ENCODE measurements around the gene MAP9. TPM values are rescaled to one million over a fixed set of nuclear protein-coding genes. Genes with fewer than 3 reads are reported as not detected.
"Not testable (repeated sequence)": the region's sequence is repeated elsewhere in the genome, so short reads cannot be mapped to it uniquely, and the experiment has no call there.

Gene MAP9
- total RNA-seq, 2 experiments from 2014 or later: 4.5 to 5.3 TPM

DNA sequence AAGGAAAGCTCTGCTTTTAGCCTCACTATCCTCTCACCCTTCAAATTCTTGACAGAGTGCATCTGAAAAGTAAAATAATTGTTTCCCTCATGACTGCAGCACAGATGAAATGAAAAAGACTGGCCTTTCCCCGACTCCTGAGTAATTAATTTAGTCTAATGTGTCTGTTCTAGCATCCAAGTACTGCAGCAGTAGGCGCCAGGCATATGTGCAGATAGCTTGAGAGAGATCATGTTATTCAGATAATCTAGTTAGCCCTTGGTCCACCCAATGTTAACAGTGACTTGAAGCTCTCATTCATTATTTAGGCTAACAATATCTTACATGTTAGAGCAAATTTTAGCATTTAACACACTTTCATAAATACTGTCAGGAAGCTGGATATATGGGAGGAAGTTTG is 54.0 kb downstream of the MAP9 start:
- CTCF ChIA-PET: no interaction called here
- Mint-ChIP-seq H3K9me3 (ENCODE audit: low read depth) (no peaks in the 10 kb centered on the region), H3K4me1 (no peaks in the 10 kb centered on the region), H3K27me3 (no peaks in the 10 kb centered on the region), H3K36me3 (no peaks in the 10 kb centered on the region), H3K27ac (no peak overlapping the region), H3K4me3 (no peak overlapping the region)
- ATAC-seq (no peak), DNase-seq (no peak)

DNA sequence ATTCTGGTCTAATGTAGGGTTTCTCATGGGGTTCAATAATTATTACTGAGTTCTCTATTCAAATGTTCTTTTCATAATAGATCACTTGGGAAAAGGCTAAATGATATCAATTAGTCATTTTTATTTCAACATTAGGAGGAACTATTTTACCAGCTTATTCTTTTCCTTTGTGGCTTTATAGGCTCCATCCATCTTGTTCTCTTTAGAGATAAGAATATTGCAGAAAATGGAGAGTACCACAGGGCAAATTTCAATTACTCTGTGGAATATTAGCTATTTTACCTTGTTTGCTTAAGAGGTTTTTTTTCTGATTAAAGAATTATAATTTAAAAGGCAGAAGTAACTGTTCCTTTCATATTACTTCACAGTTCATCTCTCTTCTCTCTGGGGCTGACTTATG is 55.8 kb downstream of the MAP9 start:
- Mint-ChIP-seq H3K4me3 (no peak overlapping the region), H3K9me3 (ENCODE audit: low read depth) (no peaks in the 10 kb centered on the region), H3K27ac (no peak overlapping the region), H3K36me3 (no peaks in the 10 kb centered on the region), H3K4me1 (no peaks in the 10 kb centered on the region), H3K27me3 (no peaks in the 10 kb centered on the region)
- DNase-seq (no peak), ATAC-seq (no peak)
- CTCF ChIA-PET: no interaction called here

DNA sequence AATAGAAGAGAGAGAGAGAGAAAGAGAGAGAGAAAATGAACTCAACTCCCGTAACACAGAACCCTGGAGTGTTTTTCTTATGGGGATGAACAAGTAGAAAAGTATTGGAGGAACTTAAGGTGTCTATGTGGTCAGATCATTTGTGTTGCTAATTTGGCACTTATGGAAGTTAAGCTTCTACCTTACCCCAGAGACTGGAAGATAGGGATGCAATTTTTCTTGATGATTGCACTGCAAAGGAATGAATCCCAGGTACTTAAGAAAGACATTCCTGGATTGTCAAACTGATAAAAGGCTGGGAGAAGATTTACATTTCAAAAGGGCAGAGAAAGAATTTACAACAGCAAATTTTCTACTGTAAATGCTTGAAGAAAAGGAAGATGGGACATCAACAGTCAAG is 57.2 kb downstream of the MAP9 start:
- no peak overlapping the region for H3K4me3 Mint-ChIP-seq
- H3K27me3 Mint-ChIP-seq: no peaks in the 10 kb centered on the region
- no peak for ATAC-seq
- H3K27ac Mint-ChIP-seq: no peak overlapping the region
- no peaks in the 10 kb centered on the region for H3K36me3 Mint-ChIP-seq
- H3K9me3 Mint-ChIP-seq (ENCODE audit: low read depth): no peaks in the 10 kb centered on the region
- CTCF ChIA-PET: no interaction called here
- H3K4me1 Mint-ChIP-seq: no peaks in the 10 kb centered on the region
- DNase-seq: no peak

DNA sequence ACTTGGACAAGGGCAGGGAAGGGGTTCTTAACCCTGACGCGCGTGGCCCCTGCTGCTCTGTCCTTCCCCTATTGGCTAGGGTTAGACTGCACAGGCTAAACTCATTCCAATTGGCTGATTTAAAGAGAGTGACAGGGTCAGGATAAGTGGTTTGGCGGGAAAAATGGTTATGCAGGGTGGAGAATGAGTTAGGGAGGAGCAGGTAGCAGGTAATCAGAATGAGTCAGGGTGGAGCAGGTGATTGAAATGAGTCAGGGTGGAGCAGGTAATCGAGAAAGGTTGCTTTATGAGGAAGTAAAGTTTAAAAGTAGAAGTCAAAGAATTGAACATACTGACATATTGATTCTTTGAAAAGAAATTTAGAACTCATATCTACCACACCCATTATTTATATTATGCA is 64.7 kb downstream of the MAP9 start:
- H3K36me3 Mint-ChIP-seq; H3K9me3 Mint-ChIP-seq (ENCODE audit: low read depth); DNase-seq; ATAC-seq; H3K4me3 Mint-ChIP-seq; CTCF ChIA-PET; H3K27me3 Mint-ChIP-seq; H3K27ac Mint-ChIP-seq; H3K4me1 Mint-ChIP-seq: not testable (repeated sequence)

DNA sequence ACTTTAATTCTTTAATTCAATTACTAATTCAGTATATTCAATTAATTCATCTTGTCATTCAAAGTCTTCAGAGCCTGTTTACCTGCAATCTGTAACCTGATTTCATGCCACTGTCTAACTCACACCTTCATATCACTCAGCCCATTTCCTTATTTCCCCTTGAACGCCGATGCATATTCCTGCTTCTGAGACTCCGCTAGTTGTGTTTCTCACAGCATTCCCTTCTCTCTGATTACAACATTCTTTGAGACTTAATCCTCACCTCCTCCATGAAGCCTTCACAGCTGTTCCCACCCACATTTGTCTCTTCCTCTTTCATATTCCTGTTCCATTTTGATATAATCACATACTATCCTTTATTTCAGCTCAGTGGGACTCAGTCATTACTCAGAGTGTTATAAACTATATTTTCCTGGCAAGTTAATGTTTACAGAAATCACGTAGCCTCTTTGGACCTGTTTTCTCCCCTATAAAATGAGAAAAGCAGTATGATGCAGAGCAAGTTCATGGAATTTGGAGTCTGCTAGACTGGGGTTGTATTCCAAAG is 69.0 kb downstream of the MAP9 start:
- DNase-seq (no peak), ATAC-seq (no peak)
- Mint-ChIP-seq H3K9me3 (ENCODE audit: low read depth) (no peaks in the 10 kb centered on the region), H3K4me3 (no peak overlapping the region), H3K4me1 (no peaks in the 10 kb centered on the region), H3K36me3 (no peaks in the 10 kb centered on the region), H3K27ac (no peak overlapping the region), H3K27me3 (no peaks in the 10 kb centered on the region)
- CTCF ChIA-PET: no interaction called here

DNA sequence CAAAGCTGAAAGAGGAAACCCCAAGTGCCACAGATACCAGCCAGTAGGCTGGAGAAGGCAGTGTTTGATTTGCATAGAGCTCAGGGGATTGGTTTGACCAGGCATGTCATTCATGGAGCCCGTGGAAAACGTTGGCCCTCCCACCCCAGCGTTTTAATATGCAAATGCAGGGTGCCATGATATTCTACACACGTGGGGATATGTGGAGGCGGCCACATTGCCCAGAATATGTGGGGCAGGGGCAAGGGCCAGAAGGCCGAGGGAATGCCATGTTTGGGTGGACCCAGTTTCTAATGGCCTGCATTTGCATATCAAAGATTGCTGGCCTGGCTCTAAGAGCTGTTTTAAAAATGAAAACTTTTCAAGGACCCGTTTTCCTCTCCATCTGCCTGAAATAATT is 71.1 kb downstream of the MAP9 start:
- DNase-seq (no peak), ATAC-seq (no peak)
- Mint-ChIP-seq H3K27me3 (no peaks in the 10 kb centered on the region), H3K36me3 (no peaks in the 10 kb centered on the region), H3K9me3 (ENCODE audit: low read depth) (no peaks in the 10 kb centered on the region), H3K4me3 (no peak overlapping the region), H3K27ac (no peak overlapping the region), H3K4me1 (no peaks in the 10 kb centered on the region)
- CTCF ChIA-PET: no interaction called here

DNA sequence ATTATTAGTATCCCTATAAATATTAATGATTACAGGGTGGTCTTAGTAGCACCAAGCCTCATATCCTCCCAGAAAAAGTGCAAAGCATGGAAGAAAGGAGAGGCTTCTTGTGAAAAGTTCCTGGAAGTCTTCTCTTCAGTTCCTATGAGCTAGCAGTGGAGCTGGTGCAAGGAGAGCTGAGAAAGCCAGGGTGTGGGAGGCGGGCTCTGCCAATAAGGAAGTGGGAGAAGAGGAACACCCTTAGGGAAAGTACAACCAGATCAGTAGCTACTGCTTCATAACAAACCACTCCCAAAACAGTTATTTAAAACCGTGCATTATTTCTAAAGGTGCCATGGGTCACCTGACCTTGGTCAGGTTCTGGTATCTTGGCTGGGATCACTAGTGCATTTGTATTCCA is 72.4 kb downstream of the MAP9 start:
- no peak for ATAC-seq

DNA sequence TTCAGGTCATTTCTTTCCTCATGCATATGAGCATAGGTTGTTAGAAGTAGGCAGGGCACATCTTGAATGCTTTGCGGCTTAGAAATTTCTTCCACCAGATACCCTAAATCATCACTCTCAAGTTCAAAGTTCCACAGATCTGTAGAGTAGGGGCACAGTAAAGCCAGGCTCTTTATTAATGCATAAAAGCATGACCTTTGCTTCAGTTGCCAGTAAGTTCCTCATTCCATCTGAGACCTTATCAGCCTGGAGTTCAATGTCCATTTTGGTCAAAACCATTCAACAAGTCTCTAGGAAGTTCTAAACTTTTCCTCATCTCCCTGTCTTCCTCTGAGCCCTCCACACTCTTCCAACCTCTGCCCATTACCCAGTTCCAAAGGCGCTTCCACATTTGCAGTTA is 77.7 kb downstream of the MAP9 start:
- no peaks in the 10 kb centered on the region for H3K4me1 Mint-ChIP-seq
- no peaks in the 10 kb centered on the region for H3K36me3 Mint-ChIP-seq
- DNase-seq (no peak), ATAC-seq (no peak)
- H3K9me3 Mint-ChIP-seq (ENCODE audit: low read depth): peaks cover 6% of the 10 kb centered on the region
- CTCF ChIA-PET: no interaction called here
- H3K27ac Mint-ChIP-seq: no peak overlapping the region
- no peak overlapping the region for H3K4me3 Mint-ChIP-seq
- no peaks in the 10 kb centered on the region for H3K27me3 Mint-ChIP-seq

More for the DNA sequence above, 72.4 kb downstream of the MAP9 start:
- Mint-ChIP-seq H3K9me3 (ENCODE audit: low read depth) (no peaks in the 10 kb centered on the region), H3K27ac (no peak overlapping the region), H3K4me3 (no peak overlapping the region), H3K4me1 (no peaks in the 10 kb centered on the region), H3K27me3 (no peaks in the 10 kb centered on the region), H3K36me3 (no peaks in the 10 kb centered on the region)
- CTCF ChIA-PET: no interaction called here
- no peak for DNase-seq

Other genes with a start within 250 kb of the MAP9 start
- not detected for gene NPY2R, start 168.3 kb downstream of the MAP9 start, total RNA-seq

Data from activated CD8-positive, alpha-beta memory T cell treated with anti-CD3 and anti-CD28 coated beads, Interleukin-2, amount 10 ng/mL, durations not matched to agents 7 days and 5 days (primary cell).